H1 (cell line): ENCODE data around the gene OR5AP2.

Experiments used
- CBX8 ChIP-seq: fragments of 300-800, 300-1000 bp; sonication (generic); IDR thresholded peaks from 2 replicates; pipeline ENCODE4 v1.7.1; 2016; ENCODE audit warnings: low read depth, low read length, borderline replicate concordance
- EP300 ChIP-seq, 2 experiments: IDR thresholded peaks; 1 replicate in 1 of 2; 2 replicates in 1 of 2; pipeline ENCODE4 v1.6.1; 2011 to 2012; ENCODE audit warnings: low read depth in 2 of 2, low read length in 2 of 2, mild to moderate bottlenecking in 2 of 2, borderline replicate concordance in 1 of 2, inconsistent platforms in 1 of 2, moderate library complexity in 1 of 2
- GABPA ChIP-seq: IDR thresholded peaks from 2 replicates; pipeline ENCODE4 v1.6.1; 2011; ENCODE audit warnings: mild to moderate bottlenecking, low read length, moderate library complexity, borderline replicate concordance; ENCODE audit not compliant: insufficient read depth
- JUN ChIP-seq: IDR thresholded peaks from 2 replicates; pipeline ENCODE4 v1.6.1; 2011; ENCODE audit warnings: low read depth, mild to moderate bottlenecking, improper control_type of control experiment, low read length
- JUND ChIP-seq: IDR thresholded peaks from 2 replicates; pipeline ENCODE4 v1.6.1; 2011; ENCODE audit warnings: mild to moderate bottlenecking, improper control_type of control experiment, low read length
- POLR2AphosphoS5 ChIP-seq: IDR thresholded peaks from 2 replicates; pipeline ENCODE4 v1.6.1; 2011; ENCODE audit warnings: low read depth, low read length
- SRF ChIP-seq: IDR thresholded peaks from 2 replicates; pipeline ENCODE4 v1.6.1; 2011; ENCODE audit warnings: mild to moderate bottlenecking, low read depth, low read length, moderate library complexity
- SUZ12 ChIP-seq: fragments of 200-600 bp; sonication (generic); IDR thresholded peaks from 2 replicates; pipeline ENCODE4 v1.6.1; 2012; ENCODE audit warnings: mild to moderate bottlenecking, inconsistent platforms, low read length, moderate library complexity, mixed read lengths
- TEAD4 ChIP-seq: IDR thresholded peaks from 2 replicates; pipeline ENCODE4 v1.6.1; 2012; ENCODE audit warnings: low read depth, low read length, inconsistent platforms, mixed read lengths
- TF ChIP-seq, protein P1 (sequence below), 3 experiments: IDR thresholded peaks; 1 replicate in 2 of 3; 2 replicates in 1 of 3; pipeline versions ENCODE4 v1.5.1 to v1.6.1; 2011; ENCODE audit warnings: low read length in 3 of 3, mild to moderate bottlenecking in 3 of 3, inconsistent platforms in 2 of 3, low read depth in 1 of 3, moderate library complexity in 1 of 3; ENCODE audit not compliant: insufficient read depth in 1 of 3; ENCODE audit errors: control extremely low read depth in 1 of 3
- TF ChIP-seq, protein P2 (sequence below): IDR thresholded peaks from 2 replicates; pipeline ENCODE4 v1.6.1; 2011; ENCODE audit warnings: low read length, improper control_type of control experiment

- TF ChIP-seq EP300 (IDR thresholded peaks at IDR 0.05; ENCODE audit: borderline replicate concordance in 1 of 2, low read depth in 2 of 2, low read length in 2 of 2) (no peak), GABPA (no peak), JUND (no peak), CBX8 (no peak), TEAD4 (no peak), SUZ12 (no peak), SRF (no peak), POLR2AphosphoS5 (no peak), JUN (no peak)
- TF ChIP-seq, protein P1, sequence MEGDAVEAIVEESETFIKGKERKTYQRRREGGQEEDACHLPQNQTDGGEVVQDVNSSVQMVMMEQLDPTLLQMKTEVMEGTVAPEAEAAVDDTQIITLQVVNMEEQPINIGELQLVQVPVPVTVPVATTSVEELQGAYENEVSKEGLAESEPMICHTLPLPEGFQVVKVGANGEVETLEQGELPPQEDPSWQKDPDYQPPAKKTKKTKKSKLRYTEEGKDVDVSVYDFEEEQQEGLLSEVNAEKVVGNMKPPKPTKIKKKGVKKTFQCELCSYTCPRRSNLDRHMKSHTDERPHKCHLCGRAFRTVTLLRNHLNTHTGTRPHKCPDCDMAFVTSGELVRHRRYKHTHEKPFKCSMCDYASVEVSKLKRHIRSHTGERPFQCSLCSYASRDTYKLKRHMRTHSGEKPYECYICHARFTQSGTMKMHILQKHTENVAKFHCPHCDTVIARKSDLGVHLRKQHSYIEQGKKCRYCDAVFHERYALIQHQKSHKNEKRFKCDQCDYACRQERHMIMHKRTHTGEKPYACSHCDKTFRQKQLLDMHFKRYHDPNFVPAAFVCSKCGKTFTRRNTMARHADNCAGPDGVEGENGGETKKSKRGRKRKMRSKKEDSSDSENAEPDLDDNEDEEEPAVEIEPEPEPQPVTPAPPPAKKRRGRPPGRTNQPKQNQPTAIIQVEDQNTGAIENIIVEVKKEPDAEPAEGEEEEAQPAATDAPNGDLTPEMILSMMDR (IDR thresholded peaks at IDR 0.05; ENCODE audit: control extremely low read depth in 1 of 3, insufficient read depth in 1 of 3, low read depth in 1 of 3, low read length in 3 of 3) = no peak
- TF ChIP-seq, protein P2, sequence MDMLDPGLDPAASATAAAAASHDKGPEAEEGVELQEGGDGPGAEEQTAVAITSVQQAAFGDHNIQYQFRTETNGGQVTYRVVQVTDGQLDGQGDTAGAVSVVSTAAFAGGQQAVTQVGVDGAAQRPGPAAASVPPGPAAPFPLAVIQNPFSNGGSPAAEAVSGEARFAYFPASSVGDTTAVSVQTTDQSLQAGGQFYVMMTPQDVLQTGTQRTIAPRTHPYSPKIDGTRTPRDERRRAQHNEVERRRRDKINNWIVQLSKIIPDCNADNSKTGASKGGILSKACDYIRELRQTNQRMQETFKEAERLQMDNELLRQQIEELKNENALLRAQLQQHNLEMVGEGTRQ = no peak
Measured at GRCh38 chr11:56636861-56637260, 5.4 kb downstream of the OR5AP2 start.
